HEK293 (cell line): ENCODE results near the gene LAP3.

Experiments
- PRDM1 ChIP-seq: fragments of 450-650 bp; formaldehyde crosslinking; IDR thresholded peaks from 2 replicates; pipeline ENCODE4; 2016; ENCODE audit warnings: missing biosample characterization, missing genetic modification characterization
- ZNF623 ChIP-seq: fragments of 450-650 bp; formaldehyde crosslinking; IDR thresholded peaks from 2 replicates; pipeline ENCODE4 v1.5.1; 2016; ENCODE audit warnings: missing biosample characterization, missing genetic modification characterization

- TF ChIP-seq PRDM1 (no peak), ZNF623 (no peak)
These were observed 14.8 kb upstream of the LAP3 start for GRCh38 chr4:17562157-17562556.
